Brain microvascular endothelial cell (primary cell): ENCODE data around the gene JPH4.

Source experiments
- DNase-seq: peaks from one replicate; pipeline ENCODE4 v3.0.0-alpha.2; 2020
- H3K27ac ChIP-seq: fragments of 250-450 bp; sonication (Bioruptor Pico); 2 replicates; pipeline ENCODE4 v1.5.1; 2020; ENCODE audit warnings: mild to moderate bottlenecking, moderate library complexity
- H3K27me3 ChIP-seq: fragments of 250-450 bp; sonication (Bioruptor Pico); replicated peaks from 2 replicates; pipeline ENCODE4 v1.5.1; 2020; ENCODE audit warnings: mild to moderate bottlenecking
- H3K36me3 ChIP-seq: fragments of 250-450 bp; sonication (Bioruptor Pico); replicated peaks from 2 replicates; pipeline ENCODE4 v1.5.1; 2020; ENCODE audit warnings: mild to moderate bottlenecking
- H3K4me3 ChIP-seq: 2 replicates; pipeline ENCODE4 v1.5.1; 2011; ENCODE audit warnings: low read depth, mild to moderate bottlenecking, control low read depth, low read length, moderate library complexity
- CTCF ChIP-seq: IDR thresholded peaks from 2 replicates; pipeline ENCODE4 v1.5.1; 2011; ENCODE audit warnings: low read depth, mild to moderate bottlenecking, moderate library complexity, low read length, control low read depth, inconsistent platforms; ENCODE audit errors: missing control alignments
- in situ Hi-C: cut with HindIII; loops from 2 replicates; pipeline ENCODE4 v1.10.0; 2017; ENCODE audit warnings: low sequenced_read_pairs, low pct_ligation_motif_present

Gene JPH4

GRCh38 chr14:23533652-23534435 lies 44.7 kb downstream of the JPH4 start:
- in situ Hi-C loops: no loop called here
- no peak for TF ChIP-seq CTCF
- DNase-seq: no peak
- H3K4me3 ChIP-seq: no peak overlapping the region
- no peak overlapping the region for H3K27ac ChIP-seq
- H3K27me3 ChIP-seq: no peaks in the 10 kb centered on the region
- no peaks in the 10 kb centered on the region for H3K36me3 ChIP-seq

GRCh38 chr14:23532658-23533057 lies 45.9 kb downstream of the JPH4 start:
- Histone ChIP-seq H3K36me3 (no peaks in the 10 kb centered on the region), H3K27me3 (no peaks in the 10 kb centered on the region), H3K4me3 (no peak overlapping the region), H3K27ac (no peak overlapping the region)
- in situ Hi-C loops: no loop called here
- TF ChIP-seq CTCF: no peak
- no peak for DNase-seq

GRCh38 chr14:23531391-23531790 lies 47.2 kb downstream of the JPH4 start:
- no peaks in the 10 kb centered on the region for H3K36me3 ChIP-seq

GRCh38 chr14:23530375-23531055 lies 48.1 kb downstream of the JPH4 start:
- Histone ChIP-seq H3K36me3 (no peaks in the 10 kb centered on the region), H3K27me3 (no peaks in the 10 kb centered on the region), H3K4me3 (no peak overlapping the region), H3K27ac (no peak overlapping the region)
- no peak for TF ChIP-seq CTCF
- DNase-seq: no peak
- in situ Hi-C loops: no loop called here

More at GRCh38 chr14:23531391-23531790, 47.2 kb downstream of the JPH4 start:
- DNase-seq: no peak
- Histone ChIP-seq H3K27me3 (no peaks in the 10 kb centered on the region), H3K27ac (no peak overlapping the region), H3K4me3 (no peak overlapping the region)
- in situ Hi-C loops: no loop called here
- TF ChIP-seq CTCF: no peak

- no peak overlapping the region for H3K27ac ChIP-seq
- in situ Hi-C loops: no loop called here
- H3K4me3 ChIP-seq: no peak overlapping the region
- no peaks in the 10 kb centered on the region for H3K36me3 ChIP-seq
- H3K27me3 ChIP-seq: no peaks in the 10 kb centered on the region
- no peak for TF ChIP-seq CTCF
- DNase-seq: no peak
These were observed 49.6 kb downstream of the JPH4 start for GRCh38 chr14:23529016-23529415.
